ENCODE data around the gene SMG6. TPM values are rescaled to one million over a fixed set of nuclear protein-coding genes. Genes with fewer than 3 reads are reported as not detected.
"Not testable (repeated sequence)": the region's sequence is repeated elsewhere in the genome, so short reads cannot be mapped to it uniquely, and the experiment has no call there.

The SMG6 gene
- total and polyA plus RNA-seq, 2 experiments from 2014 or later = 23.0 to 50.8 TPM

- H3K9me3 ChIP-seq (ENCODE audit: low read depth) = no peaks in the 10 kb centered on the region
- TF ChIP-seq CTCF (IDR thresholded peaks at IDR 0.05; ENCODE audit: low read depth, low read length) = no peak
- no peak for DNase-seq (ENCODE audit: low read depth in 1 of 2, low spot score in 1 of 2)
- no peak overlapping the region for H3K27ac ChIP-seq
- H3K27me3 ChIP-seq = no peaks in the 10 kb centered on the region
- H3K4me3 ChIP-seq = no peak overlapping the region
- H3K36me3 ChIP-seq = peaks cover 9% of the 10 kb centered on the region
- H3K4me1 ChIP-seq (ENCODE audit: low read depth) = no peaks in the 10 kb centered on the region
Observed at GRCh38 chr17:2317796-2318195, 14.2 kb upstream of the SMG6 start.

DNA sequence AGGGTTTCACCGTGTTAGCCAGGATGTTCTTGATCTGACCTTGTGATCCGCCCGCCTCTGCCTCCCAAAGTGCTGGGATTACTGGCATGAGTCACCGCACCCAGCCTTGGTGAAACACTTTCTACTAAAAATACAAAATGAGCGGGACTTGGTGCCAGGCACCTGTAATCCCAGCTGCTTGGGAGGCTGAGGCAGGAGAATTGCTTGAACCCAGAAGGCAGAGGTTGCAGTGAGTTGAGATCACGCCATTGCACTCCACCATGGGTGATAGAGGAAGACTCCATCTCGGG lies 13.3 kb upstream of the SMG6 start:
- not testable (repeated sequence) for H3K4me3 ChIP-seq; H3K27me3 ChIP-seq; H3K27ac ChIP-seq; DNase-seq (ENCODE audit: low read depth in 1 of 2, low spot score in 1 of 2); H3K4me1 ChIP-seq (ENCODE audit: low read depth); H3K9me3 ChIP-seq (ENCODE audit: low read depth); H3K36me3 ChIP-seq

- H3K4me3 ChIP-seq = no peak overlapping the region
- H3K9me3 ChIP-seq (ENCODE audit: low read depth) = no peaks in the 10 kb centered on the region
- TF ChIP-seq CTCF (IDR thresholded peaks at IDR 0.05; ENCODE audit: low read depth, low read length) = no peak
- no peaks in the 10 kb centered on the region for H3K4me1 ChIP-seq (ENCODE audit: low read depth)
- H3K27me3 ChIP-seq = no peaks in the 10 kb centered on the region
- DNase-seq (ENCODE audit: low read depth in 1 of 2, low spot score in 1 of 2) = no peak
- no peaks in the 10 kb centered on the region for H3K36me3 ChIP-seq
- no peak overlapping the region for H3K27ac ChIP-seq
Observed at GRCh38 chr17:2312736-2313135, 9.2 kb upstream of the SMG6 start.

- no peak for TF ChIP-seq CTCF (IDR thresholded peaks at IDR 0.05; ENCODE audit: low read depth, low read length)
- no peaks in the 10 kb centered on the region for H3K9me3 ChIP-seq (ENCODE audit: low read depth)
- no peaks in the 10 kb centered on the region for H3K27me3 ChIP-seq
- H3K27ac ChIP-seq = peak overlapping the region; percentile 25
- H3K4me1 ChIP-seq (ENCODE audit: low read depth) = no peaks in the 10 kb centered on the region
- no peaks in the 10 kb centered on the region for H3K36me3 ChIP-seq
- DNase-seq (ENCODE audit: low read depth in 1 of 2, low spot score in 1 of 2) = peak in 1 of 2 donors; percentile 67
- H3K4me3 ChIP-seq = no peak overlapping the region
Observed at GRCh38 chr17:2309338-2310154, 6.0 kb upstream of the SMG6 start.

GRCh38 chr17:2304931-2305330 lies 1.3 kb upstream of the SMG6 start:
- DNase-seq (ENCODE audit: low read depth in 1 of 2, low spot score in 1 of 2) = no peak
- H3K36me3 ChIP-seq = peaks cover 4% of the 10 kb centered on the region
- TF ChIP-seq CTCF (IDR thresholded peaks at IDR 0.05; ENCODE audit: low read depth, low read length) = no peak
- H3K4me1 ChIP-seq (ENCODE audit: low read depth) = no peaks in the 10 kb centered on the region
- H3K9me3 ChIP-seq (ENCODE audit: low read depth) = no peaks in the 10 kb centered on the region
- H3K27me3 ChIP-seq = no peaks in the 10 kb centered on the region
- no peak overlapping the region for H3K4me3 ChIP-seq
- H3K27ac ChIP-seq = no peak overlapping the region

DNA sequence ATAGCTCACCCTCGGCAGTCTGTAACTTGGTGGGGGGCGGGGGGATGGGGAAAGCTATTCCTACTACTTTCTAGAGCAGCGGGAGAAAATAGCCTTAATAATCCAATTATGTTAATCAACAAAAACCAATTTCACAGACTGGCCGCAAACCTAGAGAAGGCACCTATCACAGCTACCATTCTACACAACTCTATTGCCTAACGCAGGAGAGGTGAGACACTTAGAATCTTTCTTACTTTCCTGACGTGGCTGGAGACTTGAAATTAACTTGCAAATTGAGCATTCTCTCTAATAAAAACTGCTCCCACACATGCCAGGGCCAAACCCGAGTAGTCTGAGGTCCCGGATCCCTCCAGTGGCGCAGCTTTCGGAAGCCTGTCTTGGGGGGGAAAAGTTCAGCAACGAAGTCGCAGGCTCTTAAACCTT lies 794 bp downstream of the SMG6 start:
- H3K27ac ChIP-seq = peak overlapping the region; percentile 93
- peak in 1 of 2 donors; percentile 16 for DNase-seq (ENCODE audit: low read depth in 1 of 2, low spot score in 1 of 2)

More for the DNA sequence above, 794 bp downstream of the SMG6 start:
- Histone ChIP-seq H3K36me3 (peaks cover 17% of the 10 kb centered on the region), H3K9me3 (ENCODE audit: low read depth) (no peaks in the 10 kb centered on the region), H3K4me3 (peak overlapping the region; percentile 77), H3K4me1 (ENCODE audit: low read depth) (no peaks in the 10 kb centered on the region), H3K27me3 (no peaks in the 10 kb centered on the region)
- no peak for TF ChIP-seq CTCF (IDR thresholded peaks at IDR 0.05; ENCODE audit: low read depth, low read length)

Measured in cardiac muscle cell (in vitro differentiated cells and primary cell).